HepG2 (cell line): ENCODE results near the gene SEZ6. TPM values are rescaled to one million over a fixed set of nuclear protein-coding genes. Genes with fewer than 3 reads are reported as not detected.

Experiments used
- ARHGAP35 ChIP-seq: sonication (generic); formaldehyde crosslinking; IDR thresholded peaks from 2 replicates; pipeline ENCODE4 v1.9.0; 2022; ENCODE audit warnings: mild to moderate bottlenecking, inconsistent platforms, moderate library complexity, missing genetic modification reagents, borderline replicate concordance
- CEBPB ChIP-seq: IDR thresholded peaks from 2 replicates; pipeline ENCODE4 v1.6.1; 2011; ENCODE audit warnings: low read depth, low read length, improper control_type of control experiment, borderline replicate concordance
- CENPX ChIP-seq: sonication (generic); formaldehyde crosslinking; IDR thresholded peaks from 2 replicates; pipeline ENCODE4 v1.9.0; 2021; ENCODE audit warnings: mild to moderate bottlenecking, missing genetic modification reagents, moderate library complexity
- GATAD1 ChIP-seq: IDR thresholded peaks from 2 replicates; pipeline ENCODE4 v1.6.1; 2016; ENCODE audit warnings: missing genetic modification reagents, missing compliant biosample characterization
- HOXA7 ChIP-seq: sonication (generic); formaldehyde crosslinking; IDR thresholded peaks from 2 replicates; pipeline ENCODE4 v1.8.1; 2022; ENCODE audit warnings: mild to moderate bottlenecking, missing genetic modification reagents, moderate library complexity
- HOXA9 ChIP-seq: sonication (generic); formaldehyde crosslinking; IDR thresholded peaks from 2 replicates; pipeline ENCODE4 v1.8.1; 2022; ENCODE audit warnings: missing genetic modification reagents, mild to moderate bottlenecking, moderate library complexity, borderline replicate concordance
- KMT2A ChIP-seq: sonication (generic); formaldehyde crosslinking; IDR thresholded peaks from 2 replicates; pipeline ENCODE4 v1.4.0; 2020; ENCODE audit warnings: missing genetic modification reagents
- MTF1 ChIP-seq: sonication (generic); formaldehyde crosslinking; IDR thresholded peaks from 2 replicates; pipeline ENCODE4 v1.5.0; 2020; ENCODE audit warnings: missing genetic modification reagents
- PAF1 ChIP-seq: IDR thresholded peaks from 2 replicates; pipeline ENCODE4 v1.6.1; 2016; ENCODE audit warnings: missing genetic modification reagents, missing compliant biosample characterization
- POLR2G ChIP-seq: fragments of 200-400 bp; formaldehyde crosslinking; IDR thresholded peaks from 2 replicates; pipeline ENCODE4 v1.6.1; 2018; ENCODE audit warnings: mild to moderate bottlenecking, low read depth, low read length, moderate library complexity
- PREB ChIP-seq: sonication (generic); formaldehyde crosslinking; IDR thresholded peaks from 2 replicates; pipeline ENCODE4 v1.4.0; 2020; ENCODE audit warnings: missing genetic modification reagents
- TARDBP ChIP-seq: sonication (generic); formaldehyde crosslinking; IDR thresholded peaks from 2 replicates; pipeline ENCODE4 v1.8.0; 2022; ENCODE audit warnings: mild to moderate bottlenecking, missing genetic modification reagents
- THAP7 ChIP-seq: sonication (generic); formaldehyde crosslinking; IDR thresholded peaks from 2 replicates; pipeline ENCODE4 v1.8.1; 2023; ENCODE audit warnings: mild to moderate bottlenecking, missing genetic modification reagents
- UBTF ChIP-seq: sonication (generic); formaldehyde crosslinking; IDR thresholded peaks from 2 replicates; pipeline ENCODE4 v1.4.0; 2020; ENCODE audit warnings: mild to moderate bottlenecking, missing genetic modification reagents
- XRCC5 ChIP-seq: fragments of 200-400 bp; formaldehyde crosslinking; optimal IDR thresholded peaks from 2 replicates; pipeline ENCODE3; 2017; ENCODE audit warnings: mild to moderate bottlenecking, low read length
- ZBTB14 ChIP-seq: sonication (generic); formaldehyde crosslinking; IDR thresholded peaks from 2 replicates; pipeline ENCODE4 v1.4.0; 2020; ENCODE audit warnings: missing genetic modification reagents
- ZBTB20 ChIP-seq: sonication (generic); formaldehyde crosslinking; IDR thresholded peaks from 2 replicates; pipeline ENCODE4 v1.8.1; 2023; ENCODE audit warnings: missing genetic modification reagents, low read depth, mild to moderate bottlenecking, borderline replicate concordance
- ZFP1 ChIP-seq: IDR thresholded peaks from 2 replicates; pipeline ENCODE4 v1.6.1; 2016
- ZNF253 ChIP-seq: sonication (generic); formaldehyde crosslinking; IDR thresholded peaks from 2 replicates; pipeline ENCODE4 v1.8.0; 2022; ENCODE audit warnings: mild to moderate bottlenecking, missing genetic modification reagents, borderline replicate concordance
- ZNF329 ChIP-seq: sonication (generic); formaldehyde crosslinking; IDR thresholded peaks from 2 replicates; pipeline ENCODE4 v1.9.0; 2021; ENCODE audit warnings: low read depth, mild to moderate bottlenecking, missing genetic modification reagents
- ZNF33A ChIP-seq: sonication (generic); formaldehyde crosslinking; IDR thresholded peaks from 2 replicates; pipeline ENCODE4 v1.5.1; 2020; ENCODE audit warnings: missing genetic modification reagents, mild to moderate bottlenecking, moderate library complexity, borderline replicate concordance
- ZNF44 ChIP-seq: sonication (generic); formaldehyde crosslinking; IDR thresholded peaks from 2 replicates; pipeline ENCODE4 v1.5.1; 2020; ENCODE audit warnings: mild to moderate bottlenecking, missing genetic modification reagents
- ZNF737 ChIP-seq: sonication (generic); formaldehyde crosslinking; IDR thresholded peaks from 2 replicates; pipeline ENCODE4 v1.5.0; 2020; ENCODE audit warnings: missing genetic modification reagents, mild to moderate bottlenecking, borderline replicate concordance
- ZNF772 ChIP-seq: sonication (generic); formaldehyde crosslinking; IDR thresholded peaks from 2 replicates; pipeline ENCODE4 v1.5.0; 2020; ENCODE audit warnings: mild to moderate bottlenecking, missing genetic modification reagents
- ZNF773 ChIP-seq: sonication (generic); formaldehyde crosslinking; IDR thresholded peaks from 2 replicates; pipeline ENCODE4 v1.4.0; 2020; ENCODE audit warnings: missing genetic modification reagents, borderline replicate concordance
- ZNF839 ChIP-seq: sonication (generic); formaldehyde crosslinking; IDR thresholded peaks from 2 replicates; pipeline ENCODE4 v1.4.0; 2020; ENCODE audit warnings: missing genetic modification reagents, mild to moderate bottlenecking, borderline replicate concordance
- ZSCAN21 ChIP-seq: sonication (generic); formaldehyde crosslinking; IDR thresholded peaks from 2 replicates; pipeline ENCODE4 v1.8.0; 2022; ENCODE audit warnings: mild to moderate bottlenecking, missing genetic modification reagents, moderate library complexity, borderline replicate concordance
- polyA plus RNA-seq, 8 experiments: library from polyadenylated mRNA; depleted of rRNA in 3 of 8; stranded (reverse) in 7 of 8; unstranded in 1 of 8; fragments of >200 nt; fragmentation: Illumina TruSeq in 4 of 8; extraction: Trizol in 4 of 8; gene quantifications; 2 replicates each; pipeline versions ENCODE4 v1.2.1 to v1.2.3, GENCODE V29; 2011 to 2016; ENCODE audit warnings: low read depth in 4 of 8, missing spikeins in 1 of 8, mixed read lengths in 1 of 8; ENCODE audit not compliant: insufficient read depth in 1 of 8
- total RNA-seq, 5 experiments: library from RNA; depleted of rRNA; stranded (reverse); fragments of >200 nt; fragmentation: Illumina TruSeq; extraction: Trizol; gene quantifications; 2 replicates each; pipeline ENCODE4 v1.2.3, GENCODE V29; 2016; ENCODE audit warnings: low read depth in 1 of 5

SEZ6 gene
- total and polyA plus RNA-seq, 2 of the 13 experiments (the other 11 are each of a cell fraction or from before 2014, with no cell fraction given), result not detected

GRCh38 chr17:28951428-28951990, 54.3 kb downstream of the SEZ6 start, which contains the start of gene PHF12 (continued):
- no peak for TF ChIP-seq ZBTB14 (CRISPR knock-in tag)
- no peak for TF ChIP-seq PAF1
- TF ChIP-seq ZNF33A, result no peak
- no peak for TF ChIP-seq CEBPB
- 0 out of 2 replicates have a peak, but pooled peaks have one; percentile 18 for TF ChIP-seq KMT2A (CRISPR knock-in tag)
- TF ChIP-seq PREB (CRISPR knock-in tag), result no peak
- TF ChIP-seq UBTF (CRISPR knock-in tag), result peak; percentile 35
- no peak for TF ChIP-seq MTF1 (CRISPR knock-in tag)
- TF ChIP-seq ZNF773, result no peak
- no peak for TF ChIP-seq TARDBP
- no peak for TF ChIP-seq ZFP1 (CRISPR knock-in tag)
- TF ChIP-seq ZNF329 (CRISPR knock-in tag), result no peak
- TF ChIP-seq ZNF772 (CRISPR knock-in tag), result no peak
- TF ChIP-seq GATAD1 (CRISPR knock-in tag), result peak; percentile 79
- TF ChIP-seq HOXA9 (CRISPR knock-in tag), result no peak
- TF ChIP-seq CENPX (CRISPR knock-in tag), result no peak
- peak; percentile 78 for TF ChIP-seq POLR2G
- TF ChIP-seq ZBTB20 (CRISPR knock-in tag), result no peak
- TF ChIP-seq ZSCAN21, result 0 out of 2 replicates have a peak, but pooled peaks have one; percentile 52
- TF ChIP-seq ZNF737 (CRISPR knock-in tag), result no peak
- 0 out of 2 replicates have a peak, but pooled peaks have one; percentile 29 for TF ChIP-seq ZNF839
- TF ChIP-seq XRCC5, result no peak
- TF ChIP-seq ZNF44 (CRISPR knock-in tag), result no peak; the same call in 1 of the 2 replicates
- TF ChIP-seq THAP7 (CRISPR knock-in tag), result no peak
- TF ChIP-seq HOXA7 (CRISPR knock-in tag), result no peak
- TF ChIP-seq ARHGAP35 (CRISPR knock-in tag), result no peak
- no peak for TF ChIP-seq ZNF253 (CRISPR knock-in tag)
